ENCODE results near the gene FANK1. TPM values are rescaled to one million over a fixed set of nuclear protein-coding genes. Genes with fewer than 3 reads are reported as not detected.
A peak's percentile ranks its signal among the peaks of the same experiment; 100 is the strongest.
"Not testable (repeated sequence)": the region's sequence is repeated elsewhere in the genome, so short reads cannot be mapped to it uniquely, and the experiment has no call there.

Gene FANK1
- total RNA-seq, 4 donors from 2014 or later, result 0.24 to 0.61 (median 0.42) TPM; not detected in 1

DNA sequence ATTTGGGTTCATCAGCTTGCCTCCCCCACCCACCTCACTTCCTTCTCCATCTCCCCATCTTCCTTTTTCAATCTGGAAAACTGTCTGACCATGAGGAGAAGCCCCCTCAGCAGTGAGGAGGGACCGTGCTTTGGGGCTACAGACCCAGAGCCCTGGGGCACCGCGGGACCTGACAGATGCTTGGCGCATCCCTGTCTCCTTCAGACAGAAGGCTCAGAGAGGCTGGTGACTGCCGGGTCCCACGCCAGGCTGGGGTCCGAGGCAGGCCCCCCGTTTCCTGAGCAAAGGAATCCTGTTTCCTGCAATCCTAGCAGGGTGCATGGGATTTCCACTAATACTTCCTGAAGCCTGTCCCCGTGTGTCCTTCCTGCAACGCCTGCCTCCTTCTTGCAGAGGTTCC lies 147.0 kb downstream of the FANK1 start:
- intact Hi-C loops (cut with DNase I; ENCODE audit: low total_unique reads), result no loop called here

DNA sequence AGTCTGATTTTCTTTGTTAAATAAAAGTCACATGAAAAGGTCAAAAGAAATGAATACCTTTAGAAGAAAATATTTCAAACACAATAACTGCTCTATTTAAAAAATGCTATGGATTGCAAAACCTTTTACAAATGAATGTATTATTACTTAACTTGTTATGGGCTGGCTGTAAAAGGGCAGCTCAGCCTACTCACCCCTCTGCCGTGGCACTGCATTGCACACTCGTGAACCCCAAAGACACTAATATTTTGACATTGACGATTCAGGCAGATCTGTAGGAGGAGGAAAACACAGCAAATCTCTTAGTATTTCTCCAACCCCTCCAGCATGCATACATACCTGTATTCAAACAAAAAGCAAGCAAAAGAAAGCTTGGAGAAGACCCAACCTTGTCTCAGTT lies 149.5 kb downstream of the FANK1 start:
- ATAC-seq (no peak), DNase-seq (no peak)
- Histone ChIP-seq H3K4me3 (no peak overlapping the region), H3K36me3 (no peaks in the 10 kb centered on the region), H3K27me3 (no peaks in the 10 kb centered on the region), H3K9me3 (no peaks in the 10 kb centered on the region), H3K27ac (no peak overlapping the region), H3K4me1 (no peaks in the 10 kb centered on the region)
- no peak for TF ChIP-seq POLR2A (IDR thresholded peaks at IDR 0.05)
- TF ChIP-seq, protein P1, sequence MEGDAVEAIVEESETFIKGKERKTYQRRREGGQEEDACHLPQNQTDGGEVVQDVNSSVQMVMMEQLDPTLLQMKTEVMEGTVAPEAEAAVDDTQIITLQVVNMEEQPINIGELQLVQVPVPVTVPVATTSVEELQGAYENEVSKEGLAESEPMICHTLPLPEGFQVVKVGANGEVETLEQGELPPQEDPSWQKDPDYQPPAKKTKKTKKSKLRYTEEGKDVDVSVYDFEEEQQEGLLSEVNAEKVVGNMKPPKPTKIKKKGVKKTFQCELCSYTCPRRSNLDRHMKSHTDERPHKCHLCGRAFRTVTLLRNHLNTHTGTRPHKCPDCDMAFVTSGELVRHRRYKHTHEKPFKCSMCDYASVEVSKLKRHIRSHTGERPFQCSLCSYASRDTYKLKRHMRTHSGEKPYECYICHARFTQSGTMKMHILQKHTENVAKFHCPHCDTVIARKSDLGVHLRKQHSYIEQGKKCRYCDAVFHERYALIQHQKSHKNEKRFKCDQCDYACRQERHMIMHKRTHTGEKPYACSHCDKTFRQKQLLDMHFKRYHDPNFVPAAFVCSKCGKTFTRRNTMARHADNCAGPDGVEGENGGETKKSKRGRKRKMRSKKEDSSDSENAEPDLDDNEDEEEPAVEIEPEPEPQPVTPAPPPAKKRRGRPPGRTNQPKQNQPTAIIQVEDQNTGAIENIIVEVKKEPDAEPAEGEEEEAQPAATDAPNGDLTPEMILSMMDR (IDR thresholded peaks at IDR 0.05 in 4 of 5, conservative IDR thresholded peaks at IDR 0.05 in 1 of 5), result no peak
- intact Hi-C loops (cut with DNase I; ENCODE audit: low total_unique reads), result no loop called here
- in situ Hi-C loops (cut with MboI; ENCODE audit: low sequenced_read_pairs in 4 of 4), result no loop called here

More for the DNA sequence above, 147.0 kb downstream of the FANK1 start:
- DNase-seq (no peak), ATAC-seq (no peak)
- TF ChIP-seq, protein P1 (IDR thresholded peaks at IDR 0.05 in 4 of 5, conservative IDR thresholded peaks at IDR 0.05 in 1 of 5), result no peak
- no peak for TF ChIP-seq POLR2A (IDR thresholded peaks at IDR 0.05)
- Histone ChIP-seq H3K4me1 (no peaks in the 10 kb centered on the region), H3K9me3 (no peaks in the 10 kb centered on the region), H3K27ac (no peak overlapping the region), H3K27me3 (no peaks in the 10 kb centered on the region), H3K4me3 (no peak overlapping the region), H3K36me3 (no peaks in the 10 kb centered on the region)
- in situ Hi-C loops (cut with MboI; ENCODE audit: low sequenced_read_pairs in 4 of 4), result no loop called here

- Histone ChIP-seq H3K4me1 (no peaks in the 10 kb centered on the region), H3K27ac (no peak overlapping the region), H3K9me3 (no peaks in the 10 kb centered on the region), H3K36me3 (no peaks in the 10 kb centered on the region), H3K27me3 (no peaks in the 10 kb centered on the region), H3K4me3 (no peak overlapping the region)
- ATAC-seq, result no peak
- in situ Hi-C loops (cut with MboI; ENCODE audit: low sequenced_read_pairs in 4 of 4) (no loop called here), intact Hi-C loops (cut with DNase I; ENCODE audit: low total_unique reads) (no loop called here)
- TF ChIP-seq, protein P1 (IDR thresholded peaks at IDR 0.05 in 4 of 5, conservative IDR thresholded peaks at IDR 0.05 in 1 of 5), result no peak
- no peak for TF ChIP-seq POLR2A (IDR thresholded peaks at IDR 0.05)
- no peak for DNase-seq
Measured at GRCh38 chr10:126046831-126047230, 150.5 kb downstream of the FANK1 start.

DNA sequence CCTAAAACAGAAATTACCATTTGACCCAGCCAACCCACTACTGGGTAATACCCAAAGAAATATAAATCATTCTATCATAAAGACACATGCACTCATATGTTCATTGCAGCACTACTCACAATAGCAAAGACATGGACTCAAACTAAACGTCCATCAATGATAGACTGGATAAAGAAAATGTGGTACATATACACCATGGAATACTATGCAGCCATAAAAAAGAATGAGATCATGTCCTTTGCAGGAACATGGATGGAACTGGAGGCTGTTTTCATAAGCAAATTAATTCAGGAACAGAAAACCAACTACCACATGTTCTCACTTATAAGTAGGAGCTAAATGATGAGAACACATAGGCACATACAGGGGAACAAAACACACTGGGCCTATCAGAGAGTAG lies 151.4 kb downstream of the FANK1 start:
- in situ Hi-C loops (cut with MboI; ENCODE audit: low sequenced_read_pairs in 4 of 4); H3K27ac ChIP-seq; H3K4me1 ChIP-seq; ATAC-seq; H3K9me3 ChIP-seq; H3K36me3 ChIP-seq; intact Hi-C loops (cut with DNase I; ENCODE audit: low total_unique reads); H3K4me3 ChIP-seq; DNase-seq; H3K27me3 ChIP-seq: not testable (repeated sequence)

DNA sequence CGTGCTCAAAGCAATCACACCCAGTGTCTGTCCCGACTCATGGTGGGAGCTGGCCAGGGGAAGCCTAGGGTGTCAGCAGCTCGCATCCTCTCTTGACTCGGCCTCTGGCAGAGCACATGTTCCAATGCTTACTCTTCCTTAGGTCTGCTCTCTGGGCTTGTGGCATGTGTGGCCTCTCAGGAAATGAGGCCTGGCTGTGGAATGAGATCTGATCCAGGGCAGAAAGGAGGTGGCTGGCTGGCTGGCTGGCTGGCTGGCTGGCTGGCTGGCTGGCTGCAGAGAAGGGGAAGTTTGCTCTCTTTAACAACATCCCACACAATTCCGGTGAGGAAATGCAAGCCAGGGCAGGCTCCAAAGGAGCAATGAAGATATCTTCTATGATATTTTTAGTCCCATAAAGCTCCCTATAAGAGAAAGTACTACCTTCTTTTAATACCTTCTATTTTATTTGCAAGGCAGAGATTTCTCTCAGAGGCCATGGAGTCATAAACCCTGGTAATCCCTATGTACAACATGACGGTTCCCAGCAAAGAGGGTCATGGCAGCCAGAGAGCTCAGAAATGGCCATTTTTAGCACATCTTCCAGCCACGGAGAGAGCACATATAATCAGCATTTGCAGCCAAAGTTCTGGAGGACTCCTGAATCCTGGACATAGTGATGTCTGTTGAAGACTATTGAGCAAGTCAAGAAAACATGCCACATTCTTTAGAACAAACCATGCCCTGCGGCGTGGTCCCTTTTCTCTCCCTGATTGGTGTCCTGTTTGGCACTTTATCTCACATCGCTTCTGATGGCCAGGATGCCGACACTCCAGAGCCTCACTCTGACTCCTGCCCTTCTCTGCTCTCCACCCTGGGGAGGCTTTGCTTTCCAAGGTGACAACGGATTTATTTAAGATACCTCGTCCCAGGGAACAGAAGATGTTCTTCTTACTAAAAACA lies 153.7 kb downstream of the FANK1 start:
- Histone ChIP-seq H3K4me3 (no peak overlapping the region), H3K9me3 (no peaks in the 10 kb centered on the region), H3K36me3 (no peaks in the 10 kb centered on the region), H3K27me3 (no peaks in the 10 kb centered on the region), H3K27ac (no peak overlapping the region), H3K4me1 (no peaks in the 10 kb centered on the region)
- intact Hi-C loops (cut with DNase I; ENCODE audit: low total_unique reads) (no loop called here), in situ Hi-C loops (cut with MboI; ENCODE audit: low sequenced_read_pairs in 4 of 4) (no loop called here)
- ATAC-seq, result peak in 1 of 2 donors; percentile 27
- DNase-seq, result no peak
- no peak for TF ChIP-seq POLR2A (IDR thresholded peaks at IDR 0.05)
- TF ChIP-seq, protein P1 (IDR thresholded peaks at IDR 0.05 in 4 of 5, conservative IDR thresholded peaks at IDR 0.05 in 1 of 5), result no peak
